ENCODE data around the gene TMEM115.

TMEM115 gene

DNA sequence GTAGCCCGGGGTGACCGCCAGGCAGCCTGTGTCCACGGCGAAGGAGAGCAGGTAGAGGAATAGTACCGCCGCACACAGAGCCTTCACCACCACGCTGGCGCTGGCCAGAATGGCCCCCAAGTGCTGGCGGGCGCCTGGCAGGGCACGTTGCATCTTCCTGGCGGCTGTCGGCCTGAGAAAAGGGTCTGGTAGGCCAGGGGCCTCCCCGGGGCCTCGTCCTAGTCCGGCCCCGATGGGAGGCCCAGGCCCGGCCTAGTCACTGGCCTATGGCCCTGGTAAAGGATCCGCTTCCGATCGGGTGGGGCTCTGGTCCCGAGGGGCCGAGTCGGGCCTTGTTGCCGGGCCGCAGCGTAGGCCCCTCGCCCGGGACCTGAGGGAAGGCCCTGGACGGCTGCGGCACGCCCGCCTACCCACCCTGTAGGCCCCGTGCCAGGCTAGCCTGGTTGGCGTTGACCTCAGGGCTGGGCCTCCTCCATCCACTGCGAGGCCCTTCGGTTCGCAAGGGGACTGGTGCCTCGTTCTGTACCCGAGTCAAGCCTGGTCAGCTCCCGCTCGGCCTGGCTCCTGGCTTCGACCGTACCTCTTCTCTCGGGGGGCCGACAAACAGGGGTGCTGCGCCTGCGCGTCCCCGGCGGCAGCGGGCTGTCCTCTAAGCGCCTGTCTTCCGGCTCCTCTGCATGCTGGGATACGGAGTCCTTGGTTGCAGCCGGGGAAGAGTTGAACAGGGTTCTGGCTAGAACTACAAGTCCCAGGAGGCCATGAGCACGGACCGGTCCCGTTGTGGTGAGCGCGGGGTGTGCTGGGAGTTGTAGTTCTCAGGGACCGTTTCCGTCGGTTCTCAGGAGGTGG is at the start of gene TMEM115:
TMEM115 (minus strand) TSS at position 611 of the 849 bp plus-strand sequence; CDS start at position 153, 458 bp downstream.
- peak; percentile 98 for DNase-seq (ENCODE audit: low spot score)

DNA sequence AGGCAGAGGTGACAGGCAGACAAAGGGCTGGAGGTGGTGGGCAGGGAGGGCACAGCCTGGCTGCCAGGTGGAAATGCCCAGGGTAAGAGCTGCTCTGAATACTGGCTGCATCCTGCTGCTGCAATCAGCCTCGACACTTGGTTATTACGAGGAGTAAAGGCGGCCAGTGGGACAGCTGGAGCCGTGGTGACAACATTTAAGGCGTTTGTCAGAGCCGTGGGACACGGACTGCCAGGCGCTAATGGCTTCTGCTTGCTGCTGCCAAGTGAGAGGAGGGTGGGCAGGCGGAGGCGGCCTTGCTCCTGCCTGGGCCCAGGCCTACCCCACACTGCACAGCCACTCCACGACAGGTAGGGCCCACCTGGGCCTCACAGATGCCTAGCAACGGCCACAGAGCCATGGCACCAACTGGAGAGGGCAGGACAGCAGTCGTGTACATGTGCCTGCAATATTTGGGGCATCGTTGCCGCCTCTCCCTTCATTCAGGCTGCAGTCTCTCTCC is 49.2 kb upstream of the TMEM115 start:
- DNase-seq (ENCODE audit: low spot score) = no peak

DNA sequence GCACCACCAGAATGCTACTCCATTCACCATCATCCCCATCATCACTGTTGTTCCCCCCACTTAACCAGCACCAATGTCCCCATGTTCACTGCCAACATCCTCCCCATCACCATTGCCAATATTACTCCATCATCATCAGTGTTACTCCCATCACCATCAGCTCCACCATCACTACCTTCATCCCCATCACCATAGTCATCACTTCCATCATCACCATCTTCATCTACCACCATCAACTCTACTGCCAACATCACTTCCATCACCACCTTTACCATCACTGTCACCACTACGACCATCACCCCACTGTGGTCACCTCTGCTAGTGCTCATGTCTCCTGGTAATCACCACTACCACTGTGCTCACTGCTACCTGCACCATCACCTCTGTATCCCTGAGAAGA is 47.2 kb upstream of the TMEM115 start:
- DNase-seq (ENCODE audit: low spot score) = no peak

DNA sequence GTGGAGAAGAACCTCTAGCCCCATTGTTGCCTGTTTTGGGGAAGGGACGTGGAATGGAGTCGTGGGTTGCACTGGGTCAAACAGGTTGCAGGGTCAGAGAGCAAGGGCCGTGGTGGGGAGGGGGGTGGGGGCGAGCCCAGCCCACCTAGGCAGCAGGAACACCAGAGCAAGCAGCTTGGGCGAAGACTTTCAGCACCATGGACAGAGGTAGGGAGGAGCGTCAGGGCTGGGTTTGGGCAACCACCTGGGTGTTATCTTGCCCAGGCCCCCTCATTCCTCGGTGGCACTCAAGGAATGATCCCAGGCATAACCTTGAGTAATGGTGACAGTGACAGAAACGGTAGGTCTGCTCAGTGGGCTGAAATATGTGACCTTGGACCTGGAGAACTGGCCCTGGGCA is 45.9 kb upstream of the TMEM115 start:
- DNase-seq (ENCODE audit: low spot score) = peak; percentile 85

GRCh38 chr3:50401978-50402595 is 42.8 kb upstream of the TMEM115 start:
- no peak for DNase-seq (ENCODE audit: low spot score)

- no peak for DNase-seq (ENCODE audit: low spot score)
Observed at GRCh38 chr3:50396502-50396901, 37.2 kb upstream of the TMEM115 start.

DNA sequence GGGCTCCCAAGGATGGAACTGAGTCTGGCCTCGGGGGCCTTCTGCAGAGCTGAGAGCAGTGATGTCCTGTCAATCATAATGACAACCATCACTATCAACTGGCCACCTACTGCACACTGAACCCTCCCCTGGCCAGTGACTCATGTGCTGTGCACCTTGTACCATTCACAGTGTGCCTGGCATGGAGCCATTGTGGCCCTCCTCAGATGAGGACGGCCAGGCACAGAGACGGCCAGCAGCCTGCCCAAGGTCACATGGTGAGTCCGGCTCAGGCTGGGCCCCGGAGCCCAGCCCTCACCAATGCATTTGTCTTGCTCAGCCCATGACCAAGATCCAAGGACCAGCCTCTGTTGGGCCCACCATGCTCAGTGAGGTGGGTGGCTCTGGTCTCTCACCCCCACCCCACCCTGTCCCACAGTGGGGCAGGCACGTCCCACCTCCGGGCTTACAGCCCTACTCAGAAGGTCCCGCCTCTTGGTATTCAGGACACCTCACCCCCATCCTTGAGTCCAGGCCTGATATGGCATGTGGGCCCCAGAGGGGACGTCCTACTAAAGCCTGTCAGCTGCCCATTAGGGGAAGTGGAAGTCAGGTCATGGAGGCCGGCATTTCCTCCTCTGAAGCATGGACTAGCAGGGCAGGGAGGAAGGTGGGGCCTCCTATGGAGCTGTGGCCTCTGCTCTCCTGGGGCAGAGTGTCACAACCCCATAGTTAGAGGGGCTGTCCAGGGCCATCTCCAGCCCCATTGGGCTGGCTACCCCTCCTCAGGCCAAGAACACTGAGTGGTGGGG is 35.9 kb upstream of the TMEM115 start:
- no peak for DNase-seq (ENCODE audit: low spot score)

DNA sequence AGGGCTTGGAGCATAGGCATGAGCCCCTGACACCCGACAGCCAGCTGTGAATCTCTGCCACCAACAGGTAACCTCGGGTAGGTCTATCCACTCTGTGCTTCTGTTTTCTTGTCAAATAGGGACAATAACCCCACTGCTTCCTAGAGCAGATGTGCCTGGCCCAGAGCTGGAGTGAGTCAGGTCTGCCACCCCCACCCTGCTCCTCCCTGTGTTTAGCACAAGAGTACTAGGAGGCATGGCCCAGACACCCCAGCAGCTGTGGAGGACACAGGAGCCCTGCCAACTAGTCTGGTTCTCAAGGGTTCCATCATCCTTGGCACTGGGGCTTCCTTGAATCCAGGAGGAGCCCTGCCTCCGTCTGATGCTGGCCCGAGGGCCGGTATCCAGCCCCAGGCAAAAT is 33.7 kb upstream of the TMEM115 start:
- no peak for DNase-seq (ENCODE audit: low spot score)

DNA sequence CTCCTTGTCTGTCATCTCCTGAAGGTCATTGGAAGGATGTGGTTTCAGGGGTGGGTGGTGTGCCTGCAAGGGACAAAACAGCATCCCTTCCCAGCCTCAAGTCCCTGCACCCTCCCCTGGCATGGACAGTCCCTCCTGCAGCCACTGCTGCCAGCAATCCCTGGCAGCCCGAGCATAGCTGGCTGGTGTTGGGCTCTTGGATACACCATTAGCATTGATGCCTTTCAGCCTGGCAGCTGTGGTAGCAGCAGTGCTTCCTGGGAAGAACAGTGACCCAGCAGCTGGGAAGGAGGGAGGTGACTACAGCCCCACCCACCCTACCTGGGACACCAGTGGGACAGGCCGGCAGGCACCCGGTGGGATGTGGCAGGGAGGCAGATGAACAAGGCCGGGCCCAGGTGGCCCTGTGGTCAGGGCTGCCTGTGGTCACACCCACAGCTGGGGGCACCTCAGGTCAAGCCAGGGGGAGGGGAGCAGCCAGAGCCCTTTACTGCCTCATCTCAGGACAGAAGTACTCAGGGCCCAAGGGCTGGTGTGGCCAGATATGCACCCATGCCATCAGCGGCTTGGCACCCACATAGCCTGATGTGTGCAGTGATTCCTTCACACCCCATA is 32.9 kb upstream of the TMEM115 start:
- no peak for DNase-seq (ENCODE audit: low spot score)

DNA sequence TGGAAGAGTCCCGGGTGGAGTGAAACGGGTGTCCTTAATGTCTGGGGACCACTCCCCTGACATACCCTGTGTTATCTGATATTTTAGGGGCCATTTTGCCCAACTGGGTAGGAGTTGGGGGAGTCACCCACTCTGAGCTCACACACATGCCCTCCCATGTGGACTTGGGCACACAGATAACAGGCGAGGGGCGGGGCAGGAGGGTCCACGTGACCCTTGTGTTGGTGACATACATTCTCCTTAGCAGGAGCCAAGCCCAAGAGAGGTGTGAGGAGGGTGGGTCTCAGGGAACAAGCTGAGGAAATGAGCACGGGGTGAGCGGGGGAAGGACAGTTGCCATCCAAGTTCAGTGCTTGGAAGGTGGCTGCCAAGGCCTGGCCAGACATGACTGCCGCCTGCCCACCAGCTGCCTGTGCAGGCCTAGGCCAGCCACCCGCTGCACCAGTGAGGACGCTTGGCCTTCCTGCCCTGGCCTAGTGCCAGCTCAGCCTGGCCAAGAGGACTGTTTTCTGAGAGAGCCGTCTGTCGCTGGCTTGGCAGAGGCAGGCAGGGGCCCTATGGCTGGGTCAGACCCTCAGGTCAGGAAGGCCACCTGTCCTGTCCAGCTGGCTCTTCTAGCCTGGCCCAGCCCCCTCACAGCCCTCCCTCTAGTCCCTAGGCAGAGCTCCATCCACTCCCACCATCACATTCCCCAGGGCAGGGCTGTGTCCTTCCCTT is 31.3 kb upstream of the TMEM115 start:
- DNase-seq (ENCODE audit: low spot score) = no peak

- DNase-seq (ENCODE audit: low spot score) = no peak
Observed at GRCh38 chr3:50389414-50389767, 30.1 kb upstream of the TMEM115 start.

GRCh38 chr3:50388720-50389413 is 29.5 kb upstream of the TMEM115 start:
- no peak for DNase-seq (ENCODE audit: low spot score)

DNA sequence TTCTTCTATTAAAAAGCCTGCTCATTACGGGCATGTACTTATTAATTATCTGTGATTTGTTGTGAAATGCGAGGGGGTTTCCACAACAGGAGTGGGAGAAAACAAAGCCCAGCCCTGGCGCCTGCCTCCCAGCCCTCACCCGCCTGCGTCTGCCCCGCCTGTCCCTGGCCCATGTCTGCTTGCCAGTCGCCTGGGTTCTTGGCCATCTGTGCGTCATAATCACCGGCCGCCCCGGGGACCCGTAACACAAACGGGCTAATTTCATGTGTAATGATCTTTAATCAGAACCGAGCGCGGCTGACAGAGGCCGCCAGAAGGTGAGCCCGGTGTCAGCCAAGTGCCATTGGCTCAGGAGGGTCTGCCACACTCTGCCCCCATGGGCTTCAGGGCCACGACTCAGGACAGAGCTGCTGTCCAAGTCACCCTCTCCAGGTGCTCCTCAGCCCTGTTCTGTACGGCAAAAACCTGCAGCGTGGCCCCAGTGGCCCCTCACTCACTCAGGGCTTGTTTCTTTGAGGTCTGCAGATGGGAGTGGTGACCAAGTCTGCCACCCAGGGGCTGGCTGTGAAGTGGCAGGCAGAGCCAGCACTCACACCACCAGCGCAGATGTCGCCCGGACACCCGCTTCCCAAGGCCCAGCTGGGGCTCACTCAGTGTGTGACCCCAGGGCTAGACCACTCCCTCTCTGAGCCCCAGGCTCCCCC is 28.8 kb upstream of the TMEM115 start:
- DNase-seq (ENCODE audit: low spot score) = peak; percentile 92

DNA sequence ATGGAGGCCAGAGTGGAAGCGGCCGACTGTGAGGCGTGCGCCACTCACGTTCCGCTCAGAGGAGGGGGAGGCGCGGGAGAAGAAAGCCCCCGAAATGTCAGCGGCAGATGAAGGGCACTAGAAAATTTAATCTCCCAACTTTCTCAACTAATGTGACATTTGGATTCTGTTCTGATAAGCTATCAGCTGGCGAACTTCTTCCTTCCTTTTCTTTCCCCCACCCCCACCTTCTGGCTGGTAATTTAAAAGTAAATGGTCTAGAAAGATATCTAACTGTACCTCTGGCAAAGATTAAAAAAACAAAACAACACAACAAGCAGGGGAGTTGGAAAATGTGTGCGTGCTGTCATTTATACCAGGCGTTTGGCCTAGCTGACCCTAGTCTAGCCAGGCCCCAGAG is 26.4 kb upstream of the TMEM115 start:
- no peak for DNase-seq (ENCODE audit: low spot score)

DNA sequence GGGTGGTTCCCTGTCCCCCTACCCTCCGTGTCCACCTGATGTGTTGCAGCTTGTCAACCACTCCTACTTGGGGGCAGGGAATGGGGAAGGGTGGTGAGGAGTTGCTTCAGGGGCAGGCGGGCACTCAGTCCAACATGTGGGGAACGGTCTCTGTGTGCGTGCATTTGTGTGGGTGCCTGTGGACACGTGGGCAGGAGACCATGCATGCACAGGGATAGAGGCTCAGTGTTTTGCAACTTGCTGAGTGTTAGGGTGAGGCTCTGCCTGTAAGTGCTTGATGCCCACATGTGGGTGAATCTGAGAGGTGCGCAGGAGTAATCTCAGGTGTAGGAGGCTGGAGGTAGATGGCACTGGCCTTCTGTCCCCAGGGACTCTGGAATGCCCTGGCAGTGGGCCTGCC is 24.4 kb upstream of the TMEM115 start:
- DNase-seq (ENCODE audit: low spot score) = no peak

- no peak for DNase-seq (ENCODE audit: low spot score)
Observed at GRCh38 chr3:50382722-50383121, 23.4 kb upstream of the TMEM115 start.

DNA sequence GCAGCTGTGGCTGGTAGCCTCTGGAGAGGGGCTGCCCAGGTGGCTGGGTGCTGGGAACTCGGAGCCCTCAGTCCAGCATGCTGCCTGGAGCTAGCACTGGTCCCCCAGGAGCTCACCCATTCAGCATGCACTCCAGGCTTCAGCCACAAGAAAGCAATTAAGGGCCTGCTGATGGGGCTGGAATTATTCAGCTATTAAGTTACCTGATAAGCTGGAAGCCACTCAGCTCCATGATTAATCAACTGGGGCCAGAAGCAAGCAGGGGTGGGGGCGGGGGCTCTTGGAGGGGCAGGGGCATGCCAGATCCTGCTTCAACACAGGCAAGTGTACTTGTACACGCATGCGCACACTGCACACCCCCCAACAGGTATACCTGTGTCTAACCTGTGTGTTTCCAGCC is 22.1 kb upstream of the TMEM115 start:
- DNase-seq (ENCODE audit: low spot score) = no peak

GRCh38 chr3:50380405-50381085 is 21.2 kb upstream of the TMEM115 start:
- no peak for DNase-seq (ENCODE audit: low spot score)

DNA sequence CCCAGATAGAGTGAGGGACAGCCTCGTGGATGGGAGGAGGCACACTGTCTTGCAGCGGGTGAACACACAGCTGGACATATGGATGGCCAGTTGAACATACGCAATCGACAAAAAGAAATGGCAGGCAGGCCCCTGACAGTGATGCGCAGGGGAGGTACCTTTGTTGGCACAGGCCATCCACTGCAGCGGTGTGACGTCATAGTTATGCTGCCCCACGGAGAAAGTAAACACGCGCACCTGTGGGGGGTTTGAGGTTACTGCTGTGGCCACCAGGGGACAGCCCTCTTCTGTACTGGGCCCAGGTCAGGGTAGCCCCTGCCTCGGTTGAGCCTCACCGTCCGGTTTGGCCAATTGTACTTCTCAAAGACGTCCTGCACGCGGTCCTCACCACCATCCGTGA is 19.4 kb upstream of the TMEM115 start:
- no peak for DNase-seq (ENCODE audit: low spot score)

DNA sequence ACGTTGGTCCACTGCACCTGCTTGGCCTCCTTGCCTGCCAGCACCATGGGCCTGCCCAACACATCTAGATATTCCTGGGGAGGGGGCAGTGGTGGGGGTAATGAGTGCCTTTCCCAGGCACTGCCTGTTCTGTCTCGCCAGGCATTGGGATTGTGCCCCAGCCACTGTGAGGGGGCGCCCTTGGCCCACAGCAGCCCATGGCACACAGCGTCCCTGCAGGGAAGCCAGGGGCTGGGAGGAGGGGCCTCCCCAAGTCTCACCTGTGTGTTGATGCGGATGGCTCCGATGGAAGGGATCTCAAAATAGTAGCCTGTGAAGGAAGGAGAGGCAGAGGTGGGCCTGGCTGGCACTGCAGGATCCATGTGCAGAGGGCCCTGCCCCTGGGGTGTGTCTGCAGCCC is 18.7 kb upstream of the TMEM115 start:
- no peak for DNase-seq (ENCODE audit: low spot score)

Measured in iPS-NIHi11 (cell line).